NCI-H460 (cell line): ENCODE data around the gene NOL9. TPM values are rescaled to one million over a fixed set of nuclear protein-coding genes. Genes with fewer than 3 reads are reported as not detected.

Experiments used
- DNase-seq: peaks from one replicate; pipeline ENCODE4 v3.0.0-alpha.2; 2016; ENCODE audit warnings: low read depth; ENCODE audit errors: extremely low read depth
- small RNA-seq, 2 experiments: library from RNA; depleted of rRNA; stranded (forward); fragments of <200 nt; gene quantifications; one replicate each; pipeline ENCODE3, GENCODE V24; 2014
- total RNA-seq: library from RNA; depleted of rRNA; stranded (reverse); fragments of >200 nt; shearing (Covaris generic); gene quantifications from 2 replicates; pipeline ENCODE4 v1.2.3, GENCODE V29; 2014; rRNA removed

The NOL9 gene
- total RNA-seq, 1 experiment from 2014 or later, result 24.5 TPM

DNA sequence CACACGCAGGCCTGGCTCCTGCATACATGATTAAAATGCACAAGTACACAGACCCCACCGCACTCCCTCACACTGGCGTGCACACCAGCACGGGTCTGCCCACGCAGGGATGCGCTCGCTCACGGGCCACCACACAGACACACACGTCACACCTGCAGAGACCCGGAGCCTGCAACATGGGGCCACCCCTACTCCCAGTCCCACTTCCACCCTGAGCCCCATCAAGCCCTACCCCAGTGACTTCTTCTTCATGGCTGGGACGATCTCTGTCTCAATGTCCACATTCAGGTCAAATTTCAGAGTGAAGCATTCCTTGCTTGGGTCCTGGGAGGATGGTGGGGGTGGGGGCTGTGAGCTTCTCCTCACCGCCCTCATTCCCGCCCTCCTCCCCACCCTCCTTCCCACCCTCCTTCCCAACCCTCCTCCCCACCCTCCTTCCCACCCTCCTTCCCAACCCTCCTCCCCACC, 79.5 kb downstream of the NOL9 start:
- no peak for DNase-seq

DNA sequence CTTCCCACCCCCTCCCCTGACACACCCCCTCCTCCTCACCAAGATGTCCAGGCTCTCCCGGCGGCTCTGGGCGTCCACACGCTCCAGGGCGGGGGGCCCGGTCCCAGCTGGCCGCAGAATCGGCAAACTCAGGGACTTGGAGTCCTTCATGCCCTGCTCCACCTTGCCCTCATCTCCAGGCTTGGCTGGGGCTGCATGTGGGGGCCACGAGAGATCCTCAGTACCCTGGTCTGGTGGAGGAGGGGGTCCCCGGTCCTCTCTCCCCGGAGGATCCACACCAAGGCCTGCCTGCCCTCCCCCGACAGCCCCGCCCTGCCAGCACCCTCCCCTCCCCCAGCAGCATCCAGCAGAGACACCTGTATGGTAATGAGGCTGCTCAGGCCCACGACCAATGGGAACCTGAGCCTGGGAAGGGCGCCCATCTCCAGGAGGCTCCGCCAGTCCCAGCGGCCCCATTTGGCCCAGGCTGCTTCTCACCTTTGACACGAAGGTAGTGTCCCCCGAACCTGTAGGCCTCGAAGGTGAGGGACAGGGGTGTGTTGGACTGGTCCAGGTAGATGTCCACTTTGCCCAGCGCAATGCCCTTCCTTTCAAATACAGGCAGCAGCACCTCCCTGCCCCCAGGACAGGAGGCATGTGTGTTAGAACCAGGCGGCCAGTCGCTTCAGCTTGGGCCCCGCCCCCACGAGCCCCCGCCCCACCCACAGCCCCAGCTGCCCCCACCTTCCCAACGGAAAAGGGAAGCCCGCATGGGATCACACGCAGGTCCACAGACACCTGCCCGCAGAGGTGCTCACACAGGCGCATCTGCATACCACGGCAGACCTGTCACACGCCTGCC, 80.1 kb downstream of the NOL9 start:
- no peak for DNase-seq

DNA sequence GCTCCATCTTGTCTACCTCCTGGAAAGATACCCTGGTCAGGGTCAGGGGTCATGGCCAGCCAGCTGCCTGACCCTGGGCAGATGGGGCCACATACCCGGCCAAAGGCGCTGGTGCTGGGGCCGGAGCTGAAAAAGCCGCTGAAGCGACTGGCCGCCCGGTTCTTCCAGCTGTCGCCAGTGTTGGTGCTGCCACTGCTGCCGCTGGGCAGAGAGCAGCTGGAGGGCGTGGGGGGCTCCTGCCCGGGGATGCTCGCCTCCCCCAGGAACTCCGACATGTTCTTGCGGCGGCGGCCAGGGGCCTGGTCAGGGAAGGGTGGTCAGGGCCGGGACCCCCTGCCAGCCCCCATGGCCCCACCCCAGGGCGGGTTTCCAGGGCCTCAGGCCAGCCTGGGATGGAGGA, 81.2 kb downstream of the NOL9 start:
- no peak for DNase-seq

DNA sequence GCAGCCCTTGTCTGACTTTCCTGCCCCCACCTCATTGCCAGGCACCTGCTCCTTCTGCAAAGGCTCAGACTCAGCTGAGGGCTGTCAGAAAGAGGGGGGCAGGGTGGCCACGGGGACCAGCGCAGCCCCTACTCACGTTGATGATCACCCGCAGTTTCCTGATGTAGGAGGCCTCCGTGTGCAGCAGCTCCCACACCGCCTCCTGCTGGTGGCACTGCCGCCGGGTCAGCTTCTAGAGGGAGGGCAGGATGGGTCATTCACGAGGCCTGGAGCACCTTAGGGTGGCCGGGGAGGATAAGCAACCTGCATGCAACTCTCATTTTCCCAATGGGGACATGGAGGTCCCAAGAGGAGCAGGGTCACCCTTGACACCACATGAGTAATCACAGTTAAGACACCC, 81.9 kb downstream of the NOL9 start:
- no peak for DNase-seq

DNA sequence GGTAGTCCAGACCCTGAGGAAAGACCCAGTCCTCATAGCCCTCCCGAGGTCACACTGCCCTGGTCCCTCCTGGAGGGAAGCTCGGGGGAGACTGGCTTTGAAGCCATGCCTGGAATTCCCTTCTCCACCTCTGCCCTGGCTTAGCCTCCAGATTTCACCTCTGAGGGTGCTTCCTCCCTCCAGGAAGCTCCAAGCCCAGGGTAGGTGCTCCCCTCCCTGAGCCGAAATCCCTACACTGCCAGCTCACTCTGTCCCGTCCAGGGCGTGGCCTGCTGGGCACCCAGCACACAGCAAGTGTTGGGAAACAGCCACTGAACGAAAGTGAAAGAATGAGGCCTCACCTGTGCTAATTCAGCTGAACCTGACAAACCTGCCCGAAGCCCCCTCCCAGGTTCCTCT, 82.3 kb downstream of the NOL9 start:
- no peak for DNase-seq

Small RNA genes within 50 kb of the gene (small RNA-seq; reads per million reads assigned to genes)
- 0 reads per million in 2 experiments for gene RNU6-731P

Other genes starting within 250 kb of the NOL9 start
- gene ACOT7, start 160.7 kb downstream of the NOL9 start, total RNA-seq, result 22.5 and 24.4 TPM in 2 replicates
- 0.57 and 1.0 TPM in 2 replicates for gene HES2, start 134.6 kb downstream of the NOL9 start, total RNA-seq
- gene ESPN, start 129.7 kb downstream of the NOL9 start, total RNA-seq, result 0.17 TPM in 1 of 2 replicates, not detected in the other
- 3.3 and 4.2 TPM in 2 replicates for gene TNFRSF25, start 88.3 kb downstream of the NOL9 start, total RNA-seq
- gene PLEKHG5, start 62.8 kb downstream of the NOL9 start, total RNA-seq, result 3.4 and 3.6 TPM in 2 replicates
- gene TAS1R1, start 794 bp upstream of the NOL9 start, total RNA-seq, result not detected in 2 replicates
- 8.2 and 13.2 TPM in 2 replicates for gene ZBTB48, start 25.5 kb upstream of the NOL9 start, total RNA-seq
- gene KLHL21, start 48.4 kb upstream of the NOL9 start, total RNA-seq, result 14.3 and 14.5 TPM in 2 replicates
- gene PHF13, start 59.2 kb upstream of the NOL9 start, total RNA-seq, result 4.4 and 4.9 TPM in 2 replicates
- 24.4 and 28.8 TPM in 2 replicates for gene THAP3, start 70.4 kb upstream of the NOL9 start, total RNA-seq
- 41.1 and 41.5 TPM in 2 replicates for gene DNAJC11, start 147.3 kb upstream of the NOL9 start, total RNA-seq
- gene CAMTA1, start 230.9 kb upstream of the NOL9 start, total RNA-seq, result 39.0 and 39.9 TPM in 2 replicates